Activated T-cell treated with anti-CD3 and anti-CD28 coated beads for 24 hours (primary cell): ENCODE measurements around the gene ARHGEF39.

Experiments used
- DNase-seq: peaks from one replicate; pipeline ENCODE4 v3.0.0-alpha.2; 2020; ENCODE audit warnings: low read depth

ARHGEF39 gene

DNA sequence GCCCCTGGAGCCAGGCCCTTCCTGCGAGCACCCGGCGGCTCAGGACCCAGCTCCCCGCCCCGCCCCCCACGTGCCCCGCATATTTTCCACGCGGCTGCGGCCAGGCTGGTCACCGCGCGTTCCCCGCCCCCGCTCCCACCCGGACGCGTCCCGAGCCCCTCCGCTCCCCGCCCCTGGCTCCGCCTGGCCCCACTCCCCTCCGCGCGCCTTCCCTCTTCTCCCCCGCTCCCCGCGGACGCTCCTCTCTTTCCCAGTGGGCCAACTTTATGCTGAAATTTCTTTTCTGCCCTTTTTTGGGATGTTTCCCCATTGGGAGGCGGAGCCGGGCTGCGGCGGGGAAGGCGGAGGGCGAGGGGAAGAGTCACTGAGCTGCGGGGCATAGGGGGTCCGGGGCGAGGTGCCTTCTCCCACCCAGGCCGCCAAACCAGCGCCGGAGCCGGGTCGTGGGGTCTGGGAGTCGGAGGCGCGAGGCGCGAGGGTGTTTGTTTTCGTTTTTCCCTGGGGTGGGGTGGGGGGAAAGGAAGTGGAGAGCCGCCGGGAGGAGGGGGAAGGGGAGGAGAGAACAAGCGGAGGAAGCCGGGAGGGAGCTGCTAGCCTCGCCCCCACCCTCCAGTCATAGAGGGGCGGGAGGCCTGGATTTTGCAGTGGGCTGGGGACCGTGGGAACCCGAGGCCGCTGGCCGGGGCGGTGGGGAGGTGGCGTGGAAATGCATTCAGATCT lies 25.8 kb upstream of the ARHGEF39 start:
- DNase-seq: no peak

DNA sequence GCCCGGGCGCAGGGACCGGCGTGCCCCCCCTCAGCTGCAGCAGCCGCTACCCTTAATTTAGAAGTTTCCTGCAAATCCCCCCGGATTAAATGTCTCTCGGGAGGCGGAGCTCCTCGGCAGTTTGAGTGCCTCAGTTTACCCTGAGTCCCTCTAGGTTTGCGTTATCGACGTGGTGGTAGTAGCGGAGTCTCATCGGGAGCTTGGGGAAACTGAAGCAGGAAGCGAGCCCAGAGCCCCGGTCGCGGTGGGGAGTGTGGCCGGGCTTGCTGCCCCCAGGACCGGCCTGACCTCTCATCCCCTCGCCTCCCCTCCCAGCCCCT lies 25.3 kb upstream of the ARHGEF39 start:
- DNase-seq: no peak

DNA sequence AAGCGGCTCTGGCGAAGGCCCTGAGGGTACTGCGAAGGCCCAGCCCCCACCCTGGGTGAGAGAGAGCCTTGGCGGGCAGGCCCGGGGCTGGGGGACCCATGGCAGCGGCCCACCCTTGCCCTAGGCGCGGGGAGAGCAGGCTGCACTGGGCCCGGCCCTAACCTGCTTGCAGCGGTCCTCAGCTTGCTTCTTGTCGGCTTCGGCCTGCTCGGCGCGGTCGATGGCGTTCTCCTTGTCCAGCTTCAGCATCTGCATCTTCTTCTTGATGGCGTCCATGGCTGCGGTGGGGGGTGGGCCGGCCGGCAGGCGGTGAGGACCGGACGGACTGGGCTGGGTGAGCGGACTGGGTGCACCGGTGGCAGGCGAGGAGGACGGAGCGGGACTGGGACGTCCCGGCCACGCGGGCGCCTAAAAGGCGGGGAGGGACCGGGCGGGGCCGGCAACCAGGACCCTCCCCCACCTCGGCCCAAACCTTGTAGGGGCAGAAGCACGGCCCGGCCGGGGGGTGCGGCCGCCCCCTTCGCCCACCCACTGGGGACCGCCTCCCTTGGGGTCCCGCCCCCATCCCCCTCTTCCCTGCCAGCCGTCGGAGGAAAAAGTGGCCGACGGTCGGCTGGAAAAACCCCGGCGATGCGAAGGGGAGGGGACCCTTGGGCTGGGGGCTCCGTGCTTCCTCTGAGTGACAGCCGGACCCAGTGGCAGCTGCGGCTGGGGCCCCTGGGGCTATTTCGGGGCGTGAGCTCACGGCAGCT lies 24.7 kb upstream of the ARHGEF39 start, which contains the start of gene TPM2:
TSS of gene TPM2 (minus strand) at position 384 of the 752 bp plus-strand sequence. CDS start at position 276, 108 bp downstream.
- no peak for DNase-seq

DNA sequence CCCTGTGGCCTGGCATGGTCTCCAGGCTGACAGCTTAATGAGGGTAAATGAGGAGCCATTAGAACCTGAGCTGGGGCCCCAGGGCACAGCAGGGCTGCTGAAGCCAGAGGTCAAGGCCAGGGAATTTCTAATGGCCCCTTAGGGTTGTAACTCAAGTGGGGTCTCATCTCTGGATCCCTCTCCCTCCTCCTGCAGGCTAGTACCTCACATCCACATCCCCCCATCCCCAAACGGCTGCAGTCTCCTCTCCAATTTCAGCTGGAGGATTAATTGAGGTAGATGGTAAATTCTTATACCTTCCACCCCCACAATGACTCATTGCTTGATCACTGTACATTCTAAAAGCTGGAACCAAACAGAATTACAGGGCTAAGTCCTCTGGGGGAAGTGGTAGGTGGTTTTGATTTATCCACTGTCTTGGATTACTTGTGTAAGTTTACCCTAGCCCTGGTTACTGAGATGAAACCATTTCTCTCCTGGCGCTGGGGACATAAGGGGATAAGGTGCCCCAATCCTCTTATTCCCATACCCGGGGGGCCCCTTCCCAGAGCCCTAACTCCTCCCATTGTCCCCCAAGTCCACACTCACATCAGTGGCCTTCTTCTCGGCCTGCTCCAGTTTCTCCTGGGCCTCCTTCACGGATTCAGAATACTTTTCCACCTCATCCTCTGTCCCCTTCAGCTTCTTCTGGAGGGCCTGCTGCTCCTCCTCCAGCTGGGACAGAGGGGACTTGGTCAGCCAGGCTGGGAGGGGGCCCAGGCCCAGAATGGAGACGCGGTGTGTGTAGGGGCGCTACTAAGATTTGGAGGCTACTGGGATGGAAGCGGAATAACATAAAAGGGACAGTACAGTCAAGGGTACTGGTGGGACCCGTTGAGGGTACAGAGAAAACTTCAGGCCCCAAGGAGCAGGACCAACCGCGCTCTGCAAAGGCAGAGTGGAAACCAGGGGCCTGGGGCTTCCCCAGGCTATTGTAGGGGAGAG lies 23.9 kb upstream of the ARHGEF39 start:
- DNase-seq: no peak

DNA sequence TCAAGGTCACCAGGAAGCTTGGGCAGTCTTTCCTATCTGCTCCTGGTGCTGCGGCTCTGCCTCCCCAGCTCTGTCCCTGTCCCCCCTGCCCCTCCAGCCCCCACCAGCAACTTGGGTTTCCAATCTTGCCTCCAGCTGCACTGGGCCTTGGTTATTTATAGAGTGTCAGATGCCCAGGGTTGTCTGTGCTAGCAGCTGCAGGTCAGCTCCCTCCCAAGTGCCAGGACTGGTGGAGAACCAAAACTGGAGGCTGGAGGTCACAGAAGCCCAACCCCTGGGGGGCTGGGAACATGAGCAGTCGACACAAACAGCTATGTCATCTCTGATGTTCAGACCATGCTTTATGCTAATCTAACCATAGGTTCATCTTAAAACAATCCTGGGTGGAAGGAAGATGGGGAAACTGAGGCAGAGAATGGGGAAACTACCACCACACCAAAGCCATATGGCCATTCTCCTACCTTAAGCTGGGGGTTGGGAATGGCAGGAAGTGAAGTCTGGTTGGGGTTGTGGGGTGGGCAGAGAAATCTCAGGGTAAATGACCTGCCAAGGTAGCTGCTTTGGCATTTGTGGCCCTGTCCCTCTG lies 23.1 kb upstream of the ARHGEF39 start:
- DNase-seq: no peak

DNA sequence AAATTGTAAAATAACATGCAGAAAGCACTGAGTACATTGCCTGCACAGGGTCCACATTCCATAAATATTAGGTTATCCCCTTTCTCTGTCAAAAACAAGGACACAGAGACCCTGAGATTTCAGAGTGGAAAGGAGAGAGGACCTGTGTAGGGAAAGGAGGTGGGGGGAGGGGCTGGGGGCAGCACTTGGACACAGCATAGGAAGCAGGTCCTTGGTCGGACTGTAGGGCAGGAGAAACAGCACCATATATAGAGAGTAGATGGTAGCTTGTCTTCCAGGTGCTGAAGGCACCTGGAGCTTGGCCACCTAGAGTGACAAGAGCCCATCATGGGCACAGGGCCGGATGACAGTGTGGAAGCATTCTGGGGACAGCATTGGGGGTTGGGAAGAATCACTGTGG lies 22.3 kb upstream of the ARHGEF39 start:
- no peak for DNase-seq

DNA sequence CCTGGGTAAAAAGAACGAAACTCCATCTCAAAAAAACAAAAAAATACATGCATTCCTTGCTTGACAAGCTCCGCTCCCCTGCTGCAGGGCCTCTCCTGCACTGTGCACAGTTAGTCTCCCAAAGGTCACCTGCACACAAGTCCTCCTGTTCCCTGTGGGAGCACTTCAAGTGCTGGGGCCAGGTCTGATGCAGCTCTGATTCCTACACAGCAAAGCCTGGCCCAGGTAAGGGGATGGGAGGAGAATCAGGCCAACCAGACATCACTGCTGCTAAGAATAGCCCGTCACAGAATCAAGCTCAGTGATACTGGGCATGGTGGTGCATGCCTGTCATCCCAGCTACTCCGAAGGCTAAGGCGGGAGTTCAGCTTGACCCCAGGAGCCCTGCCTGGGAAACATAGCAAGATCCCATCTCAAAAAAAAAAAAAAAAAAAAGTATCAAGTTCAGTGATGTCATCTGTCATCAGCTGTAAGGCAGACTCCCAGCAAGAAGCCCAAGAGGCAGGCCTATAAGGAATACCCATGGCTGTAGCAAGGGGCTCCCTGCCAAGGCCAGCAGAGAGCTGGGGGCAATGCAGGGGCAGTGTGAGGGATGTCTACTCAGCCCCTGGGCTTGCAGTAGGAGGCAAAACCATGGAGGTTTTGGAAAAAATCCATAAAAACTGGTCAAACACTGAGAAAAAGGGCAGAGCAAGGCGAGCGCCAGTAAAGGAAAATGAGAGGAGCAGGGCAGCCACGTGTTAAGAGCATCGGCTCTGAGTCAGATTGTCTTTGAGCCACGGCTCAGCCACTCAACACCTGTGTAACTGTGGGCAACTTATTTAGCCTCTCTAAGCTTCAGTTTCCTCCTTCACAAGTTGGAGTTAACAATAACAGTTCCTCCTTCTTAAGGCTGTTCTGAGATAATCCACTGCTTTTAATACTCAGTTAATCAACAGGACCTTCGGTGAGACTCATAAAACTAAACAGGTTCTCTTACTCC lies 21.5 kb upstream of the ARHGEF39 start:
- DNase-seq: no peak

DNA sequence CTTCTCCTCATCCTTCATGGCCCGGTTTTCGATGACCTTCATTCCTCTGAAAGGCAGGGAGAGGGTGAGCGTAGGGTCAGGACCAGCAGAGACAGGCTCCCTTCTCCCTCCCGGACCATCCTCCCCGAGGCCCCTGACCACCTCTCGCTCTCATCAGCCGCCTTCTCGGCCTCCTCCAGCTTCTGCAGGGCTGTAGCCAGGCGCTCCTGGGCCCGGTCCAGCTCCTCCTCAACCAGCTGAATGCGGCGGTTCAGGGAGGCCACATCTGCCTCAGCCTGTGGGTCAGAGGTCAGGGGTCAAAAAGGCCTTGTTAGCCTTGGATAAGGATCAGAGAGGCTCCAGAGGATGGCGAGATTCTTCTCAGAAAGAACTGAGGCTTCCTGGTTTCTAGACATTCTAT lies 20.5 kb upstream of the ARHGEF39 start:
- DNase-seq: no peak

DNA sequence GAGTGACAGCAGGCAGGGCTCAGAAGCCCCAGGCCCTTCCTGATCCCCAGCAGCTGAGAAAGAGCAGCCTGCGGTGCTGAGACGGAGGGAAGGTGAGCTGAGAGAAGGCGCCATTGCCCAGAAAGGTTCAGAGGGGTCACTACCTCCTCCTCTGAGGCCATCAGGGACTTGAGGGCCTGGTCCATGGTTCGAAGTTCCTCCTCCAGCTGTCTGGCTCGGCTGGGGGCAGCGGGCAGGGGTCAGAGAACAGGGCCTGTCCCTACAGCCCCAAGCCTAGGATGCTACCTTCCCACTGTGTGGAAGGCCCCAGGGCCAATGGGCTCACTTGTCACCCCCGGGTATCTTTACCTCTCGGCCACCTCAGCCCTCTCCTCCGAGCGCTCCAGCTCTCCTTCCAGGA lies 19.9 kb upstream of the ARHGEF39 start:
- no peak for DNase-seq

DNA sequence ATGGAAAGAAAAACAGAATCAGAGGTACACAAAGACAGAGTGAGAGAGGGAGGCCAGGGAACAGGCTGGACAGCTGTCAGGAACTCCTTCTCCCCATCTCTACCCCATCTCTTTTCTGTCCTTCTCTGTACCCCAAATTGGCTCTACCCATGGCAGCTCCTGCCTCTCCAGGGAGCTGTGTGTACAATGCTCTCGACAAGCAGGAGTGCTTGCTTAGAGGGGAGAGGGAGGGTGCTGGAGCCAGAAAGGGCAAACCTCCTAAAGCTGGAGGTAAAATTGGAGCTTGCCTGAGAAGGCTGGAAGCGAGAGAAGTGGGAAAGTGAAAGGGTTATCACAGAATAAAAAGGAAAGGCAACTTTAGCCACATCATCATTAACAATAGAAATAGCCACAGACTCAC lies 18.3 kb upstream of the ARHGEF39 start:
- DNase-seq: no peak

DNA sequence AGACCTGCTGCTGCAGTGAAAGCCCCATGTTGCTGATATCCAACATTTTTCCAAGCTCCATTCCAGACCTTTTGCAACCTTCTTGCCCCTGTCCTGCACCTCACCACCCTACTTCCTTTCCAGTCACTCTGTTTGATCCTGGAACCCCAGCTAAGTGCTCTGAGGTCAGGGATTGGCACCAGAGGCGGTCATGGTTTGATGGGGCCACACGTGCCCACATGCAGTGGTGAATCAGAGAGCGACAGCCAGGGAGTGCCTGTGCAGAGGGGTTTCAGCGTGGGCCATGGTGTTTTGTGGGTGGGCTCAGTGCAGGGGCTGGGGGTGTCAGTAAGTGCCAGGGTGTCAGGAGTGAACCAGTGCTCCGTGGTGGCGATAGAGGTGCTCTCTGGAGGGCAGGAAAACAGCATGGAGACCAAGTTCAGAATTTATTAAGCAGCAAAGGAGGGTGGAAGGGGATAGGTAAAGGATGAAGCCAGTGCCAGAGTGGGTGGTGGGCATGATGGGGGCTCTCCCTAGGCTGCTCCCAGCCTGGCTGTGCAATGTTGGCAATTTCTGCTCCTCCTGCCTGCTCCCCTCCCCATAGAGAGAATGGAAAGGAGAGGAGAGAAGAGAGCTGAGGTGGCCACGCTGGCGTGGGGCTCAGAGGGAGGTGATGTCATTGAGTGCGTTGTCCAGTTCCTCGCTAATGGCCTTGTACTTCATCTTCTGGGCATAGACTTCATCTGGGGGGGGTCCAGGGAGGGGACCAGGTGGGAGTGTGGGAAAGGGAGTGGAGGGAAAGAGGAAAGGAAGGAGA lies 17.7 kb upstream of the ARHGEF39 start:
- DNase-seq: no peak

DNA sequence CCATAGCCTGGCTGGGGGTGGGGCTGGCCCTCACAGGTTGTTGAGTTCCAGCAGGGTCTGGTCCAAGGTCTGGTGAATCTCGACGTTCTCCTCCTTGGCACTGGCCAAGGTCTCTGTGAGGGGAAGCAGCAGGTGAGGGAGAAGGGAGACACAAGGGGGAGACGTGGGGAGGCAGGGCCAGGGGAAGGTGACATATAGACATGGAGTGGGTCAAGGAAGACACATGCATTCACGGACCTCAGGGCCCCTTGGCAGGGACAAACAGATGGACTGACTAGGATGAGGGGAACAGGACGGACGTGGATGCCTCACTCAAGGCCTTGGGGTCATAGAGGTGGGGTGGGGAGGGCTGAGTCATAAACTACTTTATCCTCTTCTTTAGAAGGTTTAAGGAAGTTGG lies 17.1 kb upstream of the ARHGEF39 start:
- no peak for DNase-seq

DNA sequence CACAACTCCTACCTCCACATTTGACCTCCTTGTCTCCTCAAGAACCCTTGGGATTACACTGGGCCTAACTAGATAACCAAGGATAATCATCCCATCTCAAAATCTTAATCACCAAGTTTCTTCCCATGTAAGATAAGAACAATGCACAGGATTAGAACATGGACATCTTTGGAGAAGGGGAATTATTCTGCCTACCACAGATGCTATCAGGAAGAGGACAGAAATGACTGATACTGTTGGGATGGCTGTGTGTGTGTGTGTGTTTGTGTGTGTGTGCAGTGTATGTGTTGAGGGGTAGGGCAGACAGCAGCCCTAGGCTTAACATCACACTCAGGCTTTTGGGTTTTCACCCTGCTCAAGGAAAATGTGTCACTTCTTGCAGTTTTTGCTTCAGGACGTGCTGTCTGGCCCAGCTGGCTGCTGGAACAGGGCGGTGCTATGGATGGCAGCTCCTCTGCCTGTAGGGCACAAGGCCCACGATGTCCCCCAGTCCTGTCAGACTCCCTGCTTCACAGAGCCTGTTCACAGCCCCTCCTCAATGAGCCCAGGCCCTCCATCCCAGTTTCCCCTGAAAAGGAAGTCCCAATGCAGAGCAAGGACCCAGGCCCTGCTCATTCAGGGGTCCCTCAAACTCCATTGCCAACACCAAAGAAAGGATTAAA lies 16.5 kb upstream of the ARHGEF39 start:
- no peak for DNase-seq

DNA sequence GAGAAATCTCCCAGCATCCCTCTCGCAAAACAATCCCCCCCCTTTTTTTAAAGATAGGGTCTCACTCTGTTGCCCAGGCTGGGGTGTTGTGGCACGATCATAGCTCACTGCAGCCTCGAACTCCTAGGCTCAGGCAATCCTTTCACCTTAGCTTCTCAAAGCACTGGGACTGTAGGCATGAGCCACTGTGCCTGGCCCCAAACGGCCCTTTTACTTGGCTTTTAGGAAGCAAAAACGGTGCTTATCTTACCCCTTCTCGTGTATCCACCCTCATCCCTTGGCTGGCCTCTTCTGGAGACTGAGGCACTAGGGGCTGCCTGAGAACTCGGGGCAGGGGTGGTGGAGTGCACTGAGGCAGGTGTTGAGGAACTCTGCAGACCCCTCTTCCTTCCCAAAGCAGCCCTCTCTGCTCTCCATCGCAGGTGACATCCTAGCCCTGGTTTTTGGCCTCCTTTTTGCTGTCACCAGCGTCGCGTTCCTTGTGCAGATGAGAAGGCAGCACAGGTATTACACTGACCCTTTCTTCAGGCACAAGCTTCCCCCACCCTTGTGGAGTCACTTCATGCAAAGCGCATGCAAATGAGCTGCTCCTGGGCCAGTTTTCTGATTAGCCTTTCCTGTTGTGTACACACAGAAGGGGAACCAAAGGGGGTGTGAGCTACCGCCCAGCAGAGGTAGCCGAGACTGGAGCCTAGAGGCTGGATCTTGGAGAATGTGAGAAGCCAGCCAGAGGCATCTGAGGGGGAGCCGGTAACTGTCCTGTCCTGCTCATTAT lies 15.5 kb upstream of the ARHGEF39 start:
- DNase-seq: no peak

DNA sequence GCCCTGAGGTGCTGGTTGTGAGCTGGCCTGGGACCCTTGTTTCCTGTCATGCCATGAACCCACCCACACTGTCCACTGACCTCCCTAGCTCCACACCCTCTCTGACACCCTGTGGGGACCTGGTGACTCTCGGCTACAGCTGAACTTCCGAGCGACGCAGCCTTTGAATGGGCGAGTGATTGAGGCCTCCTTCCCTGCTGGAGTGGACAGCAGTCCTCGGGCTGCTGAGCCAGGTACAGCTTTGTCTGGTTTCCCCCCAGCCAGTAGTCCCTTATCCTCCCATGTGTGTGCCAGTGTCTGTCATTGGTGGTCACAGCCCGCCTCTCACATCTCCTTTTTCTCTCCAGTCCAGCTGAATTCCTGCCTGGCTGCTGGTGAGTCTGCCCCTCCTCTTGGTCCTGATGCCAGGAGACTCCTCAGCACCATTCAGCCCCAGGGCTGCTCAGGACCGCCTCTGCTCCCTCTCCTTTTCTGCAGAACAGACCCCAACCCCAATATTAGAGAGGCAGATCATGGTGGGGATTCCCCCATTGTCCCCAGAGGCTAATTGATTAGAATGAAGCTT lies 14.9 kb upstream of the ARHGEF39 start:
- no peak for DNase-seq

DNA sequence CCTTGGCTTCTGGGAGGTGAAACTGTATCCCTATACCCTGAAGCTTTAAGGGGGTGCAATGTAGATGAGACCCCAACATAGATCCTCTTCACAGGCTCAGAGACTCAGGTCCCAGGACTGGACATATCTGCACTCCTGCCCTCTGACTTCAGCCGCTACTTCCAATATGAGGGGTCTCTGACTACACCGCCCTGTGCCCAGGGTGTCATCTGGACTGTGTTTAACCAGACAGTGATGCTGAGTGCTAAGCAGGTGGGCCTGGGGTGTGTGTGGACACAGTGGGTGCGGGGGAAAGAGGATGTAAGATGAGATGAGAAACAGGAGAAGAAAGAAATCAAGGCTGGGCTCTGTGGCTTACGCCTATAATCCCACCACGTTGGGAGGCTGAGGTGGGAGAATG lies 14.1 kb upstream of the ARHGEF39 start:
- DNase-seq: no peak

DNA sequence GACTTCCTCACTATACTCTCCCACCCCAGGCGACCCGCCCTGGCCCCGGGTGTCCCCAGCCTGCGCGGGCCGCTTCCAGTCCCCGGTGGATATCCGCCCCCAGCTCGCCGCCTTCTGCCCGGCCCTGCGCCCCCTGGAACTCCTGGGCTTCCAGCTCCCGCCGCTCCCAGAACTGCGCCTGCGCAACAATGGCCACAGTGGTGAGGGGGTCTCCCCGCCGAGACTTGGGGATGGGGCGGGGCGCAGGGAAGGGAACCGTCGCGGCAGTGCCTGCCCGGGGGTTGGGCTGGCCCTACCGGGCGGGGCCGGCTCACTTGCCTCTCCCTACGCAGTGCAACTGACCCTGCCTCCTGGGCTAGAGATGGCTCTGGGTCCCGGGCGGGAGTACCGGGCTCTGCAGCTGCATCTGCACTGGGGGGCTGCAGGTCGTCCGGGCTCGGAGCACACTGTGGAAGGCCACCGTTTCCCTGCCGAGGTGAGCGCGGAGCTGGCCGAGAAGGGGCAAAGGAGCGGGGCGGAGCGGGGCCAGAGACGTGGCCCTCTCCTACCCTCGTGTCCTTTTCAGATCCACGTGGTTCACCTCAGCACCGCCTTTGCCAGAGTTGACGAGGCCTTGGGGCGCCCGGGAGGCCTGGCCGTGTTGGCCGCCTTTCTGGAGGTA lies 10.9 kb upstream of the ARHGEF39 start:
- DNase-seq: no peak

DNA sequence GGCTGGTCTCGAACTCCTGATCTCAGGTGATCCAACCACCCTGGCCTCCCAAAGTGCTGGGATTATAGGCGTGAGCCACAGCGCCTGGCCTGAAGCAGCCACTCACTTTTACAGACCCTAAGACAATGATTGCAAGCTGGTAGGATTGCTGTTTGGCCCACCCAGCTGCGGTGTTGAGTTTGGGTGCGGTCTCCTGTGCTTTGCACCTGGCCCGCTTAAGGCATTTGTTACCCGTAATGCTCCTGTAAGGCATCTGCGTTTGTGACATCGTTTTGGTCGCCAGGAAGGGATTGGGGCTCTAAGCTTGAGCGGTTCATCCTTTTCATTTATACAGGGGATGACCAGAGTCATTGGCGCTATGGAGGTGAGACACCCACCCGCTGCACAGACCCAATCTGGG lies 10.2 kb upstream of the ARHGEF39 start:
- DNase-seq: no peak
